GM19438 (cell line): ENCODE measurements around the gene SLC41A3.
"Not testable (repeated sequence)": the region's sequence is repeated elsewhere in the genome, so short reads cannot be mapped to it uniquely, and the experiment has no call there.

Source experiments
- ATAC-seq: cut with Tn5 transposase; IDR thresholded peaks from one replicate; pipeline ENCODE4 v1.9.1; 2021; ENCODE audit warnings: low read depth; ENCODE audit not compliant: unreplicated experiment

SLC41A3 gene

GRCh38 chr3:126056681-126057500, 27.0 kb downstream of the SLC41A3 start:
- no peak for ATAC-seq

GRCh38 chr3:126056088-126056487, 27.8 kb downstream of the SLC41A3 start:
- ATAC-seq, result no peak

DNA sequence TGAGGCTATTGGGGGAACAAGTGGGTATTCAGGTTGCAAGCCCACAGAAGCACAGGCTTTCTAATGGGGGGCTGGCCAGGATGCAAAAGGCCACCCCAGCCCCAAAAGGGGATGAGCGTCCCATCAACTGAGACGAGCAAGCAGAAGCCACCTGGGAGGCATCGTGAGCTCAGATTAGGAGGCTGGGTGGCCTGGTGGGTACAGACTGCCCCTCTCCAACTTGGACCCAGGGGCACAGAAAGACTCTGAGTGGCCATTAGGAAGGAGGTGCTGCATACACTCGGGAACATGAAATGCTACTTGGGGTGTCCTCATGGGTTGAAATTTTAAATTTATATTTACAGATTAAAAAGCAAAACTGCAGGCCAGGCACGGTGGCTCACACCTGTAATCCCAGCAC, 29.1 kb downstream of the SLC41A3 start:
- no peak for ATAC-seq

DNA sequence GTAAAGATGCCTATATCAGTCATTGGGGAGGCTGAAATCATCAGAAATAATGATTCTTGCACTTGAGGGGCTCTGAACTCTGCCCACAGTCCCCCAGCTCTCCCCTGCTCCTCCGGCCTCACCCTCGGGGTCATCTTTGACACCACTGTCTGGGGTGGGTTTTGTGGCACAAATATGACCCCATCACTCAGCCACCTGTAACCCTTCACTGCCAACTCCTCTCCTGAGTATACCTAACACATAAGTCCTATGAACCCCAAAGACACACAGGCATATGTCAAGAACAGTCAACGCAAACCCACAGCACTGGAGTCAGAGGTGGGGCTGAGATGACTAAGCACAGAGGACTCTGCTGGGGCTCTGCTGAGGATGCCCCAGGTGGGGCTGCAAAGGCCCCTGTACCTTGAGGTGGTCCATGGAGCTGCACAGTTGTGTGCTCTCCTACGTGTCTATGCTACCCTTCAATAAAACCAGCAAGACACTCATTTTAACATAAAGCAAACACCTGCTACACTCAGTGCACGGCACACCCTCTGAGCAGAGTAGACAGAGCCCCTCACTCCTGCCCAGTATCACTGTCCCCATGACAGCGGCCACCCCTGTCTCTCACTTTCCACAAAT, 29.9 kb downstream of the SLC41A3 start:
- no peak for ATAC-seq

- ATAC-seq, result no peak
Observed at GRCh38 chr3:126053513-126053912, 30.4 kb downstream of the SLC41A3 start.

DNA sequence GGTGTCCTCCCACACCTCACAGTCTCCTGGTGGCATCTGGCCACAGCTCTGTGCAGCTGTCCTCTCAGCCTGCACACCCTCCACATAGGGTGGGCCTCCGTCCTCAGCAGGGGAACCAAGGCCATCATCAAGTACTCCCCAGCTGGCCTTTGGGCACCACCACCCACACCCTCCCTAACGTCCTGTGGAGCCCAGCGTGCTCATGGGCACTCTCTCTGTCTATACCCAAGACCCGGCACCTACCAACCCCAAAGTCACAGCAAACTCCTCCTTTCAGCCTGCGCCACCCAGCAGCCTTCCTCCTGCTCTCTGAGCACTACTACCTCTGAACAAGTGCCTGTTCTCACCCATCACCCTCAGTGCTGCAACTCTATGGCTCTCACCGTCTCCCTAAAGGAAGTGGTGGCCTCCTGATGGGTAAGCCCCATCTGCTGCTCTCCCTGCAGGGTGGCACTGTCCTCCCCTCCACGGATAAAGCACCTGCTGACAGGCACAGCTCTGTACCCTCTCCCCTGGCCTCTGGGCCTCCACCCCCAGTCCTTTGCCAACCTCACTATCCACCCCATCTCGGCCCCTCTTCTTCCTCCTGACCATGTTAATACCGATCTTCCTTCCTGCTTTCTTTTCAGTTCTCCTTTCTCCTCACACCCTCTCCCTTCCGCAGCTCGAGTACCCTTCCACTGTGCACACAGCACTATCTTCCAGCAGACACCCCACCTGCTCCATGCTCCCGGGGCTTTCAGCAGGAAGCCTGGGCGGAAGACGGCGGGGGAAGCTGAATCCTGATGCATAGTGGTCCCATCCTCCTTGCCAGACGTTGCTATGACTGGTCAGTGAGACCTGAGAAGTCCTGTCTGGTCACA, 31.5 kb downstream of the SLC41A3 start:
- ATAC-seq, result no peak

GRCh38 chr3:126051741-126052140, 32.2 kb downstream of the SLC41A3 start:
- ATAC-seq, result no peak

- no peak for ATAC-seq
Observed at GRCh38 chr3:126051234-126051633, 32.7 kb downstream of the SLC41A3 start.

GRCh38 chr3:126050626-126051025, 33.3 kb downstream of the SLC41A3 start:
- ATAC-seq, result no peak

- ATAC-seq, result no peak
Observed at GRCh38 chr3:126050050-126050392, 33.9 kb downstream of the SLC41A3 start.

DNA sequence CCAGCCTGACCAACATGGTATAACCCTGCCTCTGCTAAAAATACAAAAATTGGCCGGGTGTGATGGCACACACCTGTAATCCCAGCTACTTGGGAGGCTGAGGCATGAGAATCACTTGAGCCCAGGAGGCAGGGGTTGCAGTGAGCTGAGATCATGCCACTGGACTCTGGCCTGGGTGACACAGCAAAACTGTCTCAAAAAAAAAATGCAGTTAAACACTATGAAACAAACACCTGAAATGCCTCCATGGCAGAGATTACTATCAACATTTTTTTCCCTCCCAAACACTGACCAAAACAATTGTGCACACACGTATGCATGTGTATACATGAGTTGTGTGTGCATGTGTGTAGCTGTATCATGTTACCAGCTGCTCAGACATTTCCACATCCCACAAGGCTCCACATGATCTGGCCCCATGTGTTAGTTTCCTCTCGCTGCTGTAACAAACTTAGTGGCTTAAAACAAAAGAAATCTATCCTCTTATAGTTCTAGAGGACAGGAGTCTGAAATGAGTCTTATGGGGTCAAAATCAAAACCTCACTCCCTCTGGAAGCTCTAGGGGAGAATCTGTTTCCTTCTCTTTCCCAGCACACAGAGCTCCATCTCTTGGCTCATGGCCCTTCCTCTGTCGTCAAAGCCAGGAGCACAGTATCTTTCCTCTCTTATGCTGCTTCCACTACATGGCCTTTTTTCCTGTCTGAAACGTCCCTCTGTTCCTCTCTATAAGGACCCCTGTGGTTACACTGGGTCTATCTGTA, 34.5 kb downstream of the SLC41A3 start:
- ATAC-seq, result no peak

DNA sequence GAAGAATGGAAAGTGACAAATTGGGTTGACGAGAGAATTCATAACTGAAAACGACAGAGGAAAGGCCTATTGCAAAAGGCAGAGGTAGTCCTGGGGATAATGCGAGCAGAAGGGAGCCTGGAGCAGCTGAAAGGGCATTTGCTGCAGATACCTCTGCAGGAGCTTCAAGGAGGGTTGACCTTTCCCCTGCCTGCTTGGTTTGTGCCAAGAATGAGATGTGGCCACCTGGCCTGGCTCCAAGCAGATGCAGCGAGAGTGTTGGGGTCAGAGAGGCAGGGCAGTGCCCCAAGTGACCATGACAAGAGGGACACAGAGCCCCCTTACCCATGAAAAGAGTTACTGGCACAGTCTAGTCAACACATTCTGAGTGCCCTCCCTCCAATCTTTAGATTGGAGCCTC, 43.5 kb downstream of the SLC41A3 start:
- ATAC-seq, result no peak

DNA sequence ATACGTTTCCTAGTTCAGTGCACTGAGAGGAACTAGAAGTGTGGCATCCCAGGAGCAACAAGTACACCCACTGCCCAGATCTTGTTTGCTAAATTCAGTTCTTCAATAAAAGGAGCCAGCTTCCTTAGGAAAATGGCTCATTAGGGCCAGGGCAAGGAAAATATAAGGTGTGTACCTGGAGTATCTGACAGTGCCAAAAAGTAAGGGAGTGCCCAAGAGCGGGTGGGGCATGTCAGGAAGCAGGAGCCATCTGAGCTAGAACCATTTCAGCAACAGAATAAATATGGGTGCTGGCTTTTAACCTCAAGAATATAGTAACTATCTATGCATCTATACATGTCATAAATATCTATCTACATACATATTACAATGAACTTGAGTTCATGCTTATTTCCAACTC, 44.1 kb downstream of the SLC41A3 start:
- ATAC-seq, result no peak

GRCh38 chr3:126038791-126039190, 45.1 kb downstream of the SLC41A3 start:
- ATAC-seq, result not testable (repeated sequence)

GRCh38 chr3:126036056-126036549, 47.8 kb downstream of the SLC41A3 start:
- no peak for ATAC-seq

DNA sequence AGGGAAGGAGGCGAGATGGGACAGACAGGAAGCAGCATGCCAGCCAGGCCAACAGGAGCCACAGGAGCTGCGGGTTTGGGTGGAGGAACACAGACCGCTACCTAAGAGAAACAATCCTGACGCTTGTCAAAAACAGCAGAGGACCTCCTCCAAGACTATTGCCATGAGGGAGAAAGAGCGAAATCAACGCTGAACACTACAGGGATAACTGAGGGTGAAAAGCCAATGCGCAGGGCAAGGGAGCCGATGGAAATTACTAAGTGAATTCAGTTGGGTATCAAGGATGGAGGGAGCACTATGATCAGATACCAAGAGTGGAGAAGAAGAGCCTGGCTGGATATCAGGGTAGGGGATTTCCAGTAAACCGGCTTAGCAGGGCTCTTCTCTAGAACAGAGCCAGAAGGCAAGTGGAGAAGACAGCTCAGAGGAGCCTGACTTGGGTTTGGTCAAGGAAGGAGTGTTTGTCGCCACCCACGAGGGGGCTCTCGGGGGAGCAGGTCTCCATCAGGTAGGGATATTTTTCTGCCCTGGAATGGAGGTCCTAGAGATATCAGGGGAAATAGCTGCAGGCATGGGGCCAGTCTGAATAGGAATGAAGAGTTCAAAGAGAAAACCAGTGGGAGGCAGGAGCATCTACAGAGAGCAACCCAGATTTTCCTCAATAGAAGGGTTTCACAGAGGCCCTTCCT, 48.4 kb downstream of the SLC41A3 start:
- ATAC-seq, result no peak

DNA sequence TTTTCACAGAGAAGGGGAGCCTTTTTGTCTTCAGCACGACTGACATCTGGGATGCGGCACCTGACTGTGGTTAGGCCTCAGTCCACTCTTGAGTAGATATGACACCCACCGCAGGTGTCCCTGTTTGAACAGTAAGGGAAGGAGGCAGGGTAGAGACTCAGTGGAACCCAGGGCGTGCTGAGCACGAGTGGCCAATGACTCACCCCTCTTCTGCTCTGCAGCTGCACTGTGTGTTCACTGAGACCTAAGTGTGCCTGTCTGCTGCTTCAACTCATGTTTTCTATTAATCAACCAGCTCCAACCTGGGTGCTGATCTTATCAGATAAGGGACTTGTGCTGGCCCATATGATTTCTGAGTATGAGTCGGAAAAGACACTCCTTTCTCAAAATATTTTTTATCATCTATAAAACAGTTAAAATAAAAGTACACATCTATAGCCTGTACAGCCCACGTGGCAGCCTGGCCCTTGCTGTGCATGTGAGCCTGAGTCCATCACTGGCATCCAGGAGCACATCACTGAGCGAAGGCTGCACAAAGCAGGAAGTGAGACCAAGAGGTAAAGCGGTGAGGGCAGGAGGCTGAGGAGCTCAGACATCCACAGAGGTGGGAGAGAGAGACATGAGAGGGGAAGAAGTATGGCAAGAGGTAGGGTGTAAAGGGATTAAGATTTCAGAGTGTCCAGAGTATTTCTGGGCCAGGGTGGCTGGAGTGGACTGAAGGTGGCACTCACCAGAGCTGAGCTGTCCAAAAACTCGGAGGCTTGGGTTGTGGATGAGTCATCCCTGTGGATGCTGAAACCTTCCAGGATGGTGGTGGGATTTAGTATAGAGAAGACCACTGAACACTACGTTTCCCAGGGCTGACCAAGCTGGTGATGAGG, 49.2 kb downstream of the SLC41A3 start:
- ATAC-seq, result no peak

DNA sequence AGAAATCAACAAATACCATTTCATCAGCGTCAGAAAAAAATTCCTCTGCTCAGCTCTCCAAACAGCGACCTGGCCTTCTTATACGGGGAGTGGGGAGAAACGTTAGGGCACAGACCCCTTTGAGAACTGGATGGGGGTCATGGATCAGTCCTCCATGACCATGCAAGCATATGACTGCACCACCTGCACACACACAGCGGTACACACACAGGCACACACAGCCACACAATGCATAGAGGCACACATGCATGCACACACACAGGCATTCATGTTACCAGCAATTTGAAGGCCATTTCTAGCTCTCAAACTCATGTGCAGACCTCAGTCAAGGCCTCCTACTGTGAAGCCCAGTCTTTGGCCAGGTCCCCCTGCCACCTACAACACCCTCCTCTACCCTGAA, 50.2 kb downstream of the SLC41A3 start:
- ATAC-seq, result no peak
